ENCODE results near the gene C10orf120.

The C10orf120 gene

DNA sequence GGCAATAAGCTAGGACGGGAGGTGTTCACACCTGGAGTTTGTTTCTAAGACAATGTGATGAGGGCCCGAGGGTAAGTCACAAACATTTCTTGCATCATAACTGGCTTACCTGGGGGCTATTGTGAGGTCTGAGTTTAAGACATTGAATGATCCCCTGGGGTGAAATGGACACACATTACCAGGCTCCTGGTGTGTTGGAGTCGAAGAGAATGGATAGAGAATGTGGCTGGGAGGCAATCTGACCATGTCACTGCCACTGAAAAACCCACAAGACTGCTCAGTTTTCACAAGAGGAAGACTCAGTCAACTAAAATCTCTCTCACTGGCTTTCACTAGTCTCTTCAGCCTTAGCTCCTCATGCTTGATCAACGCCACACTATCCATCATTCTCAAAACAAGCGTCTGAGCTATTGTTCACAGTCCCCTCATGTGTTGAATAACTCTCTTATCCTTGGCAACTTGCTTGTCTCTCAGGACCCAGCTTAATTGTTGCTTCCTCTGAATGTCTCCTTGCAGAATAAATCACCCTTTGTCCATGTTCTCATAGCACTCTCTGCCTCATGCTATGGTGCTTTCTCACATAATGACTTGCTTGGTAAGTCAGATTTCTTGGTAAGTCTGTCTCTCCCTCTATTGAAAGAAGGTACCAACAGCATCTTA is at the start of gene C10orf120:
C10orf120 (minus strand) TSS at position 51 of the 660 bp plus-strand sequence. CDS start 56 bp downstream, outside the sequence.
- DNase-seq: no peak

DNA sequence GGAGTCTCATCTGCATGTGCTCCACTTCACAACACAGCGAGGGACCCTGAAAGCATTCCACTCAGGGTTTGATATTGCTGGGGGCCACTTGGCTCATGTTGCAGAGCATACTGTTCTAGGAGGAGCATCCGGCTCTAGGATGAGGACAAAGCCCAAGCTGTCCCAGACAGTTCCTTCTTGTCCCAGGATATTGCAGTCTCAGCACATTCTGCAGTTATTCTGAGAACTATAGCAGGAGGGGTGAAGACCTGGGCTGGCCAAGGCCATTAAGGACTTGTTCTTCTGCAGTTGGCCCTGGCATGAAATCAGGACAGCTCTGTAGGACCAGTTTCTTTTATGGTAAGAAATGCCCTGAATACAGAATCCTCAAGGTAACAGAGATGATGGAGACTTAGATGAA is 48.9 kb upstream of the C10orf120 start:
- DNase-seq: no peak

GRCh38 chr10:122746408-122746807 is 46.8 kb upstream of the C10orf120 start:
- DNase-seq: no peak

DNA sequence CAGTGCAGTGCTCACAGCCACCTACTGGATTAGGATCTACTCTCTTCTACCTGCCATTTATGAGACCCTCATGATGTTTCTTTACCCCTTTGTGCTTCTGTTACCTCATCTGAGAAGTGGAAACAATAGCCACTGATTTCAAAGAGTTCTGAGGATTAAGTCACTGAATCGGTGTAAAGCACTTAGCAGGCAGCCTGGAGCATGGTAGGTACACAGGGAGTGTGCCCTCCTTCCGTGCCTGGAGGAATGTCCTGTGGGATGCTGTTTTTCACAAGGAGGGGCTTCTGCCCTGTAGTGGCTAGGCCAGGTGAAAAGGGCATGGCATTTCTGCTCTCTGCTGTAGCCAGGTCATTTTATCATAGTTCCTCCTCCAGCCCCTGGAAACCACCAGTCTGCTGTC is 44.6 kb upstream of the C10orf120 start:
- no peak for DNase-seq

DNA sequence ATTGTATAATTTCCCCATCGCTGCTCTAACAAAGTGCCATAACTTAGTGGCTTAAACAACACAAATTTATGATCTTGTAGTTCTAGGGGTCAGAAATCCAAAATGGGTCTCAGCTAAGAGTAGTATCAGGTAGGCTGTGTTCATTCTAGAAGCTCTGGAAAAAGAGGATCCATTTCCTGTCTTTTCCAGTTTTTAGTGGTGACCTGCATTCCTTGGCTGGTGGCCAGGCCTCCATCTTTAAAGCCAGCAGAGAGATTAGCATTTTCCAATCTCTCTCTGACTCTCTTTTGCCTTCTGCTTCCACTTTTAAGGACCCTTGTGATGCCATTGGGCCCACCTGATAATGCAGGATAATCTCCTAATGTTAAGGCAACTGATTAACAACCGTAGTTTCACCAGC is 41.0 kb upstream of the C10orf120 start:
- DNase-seq: no peak

DNA sequence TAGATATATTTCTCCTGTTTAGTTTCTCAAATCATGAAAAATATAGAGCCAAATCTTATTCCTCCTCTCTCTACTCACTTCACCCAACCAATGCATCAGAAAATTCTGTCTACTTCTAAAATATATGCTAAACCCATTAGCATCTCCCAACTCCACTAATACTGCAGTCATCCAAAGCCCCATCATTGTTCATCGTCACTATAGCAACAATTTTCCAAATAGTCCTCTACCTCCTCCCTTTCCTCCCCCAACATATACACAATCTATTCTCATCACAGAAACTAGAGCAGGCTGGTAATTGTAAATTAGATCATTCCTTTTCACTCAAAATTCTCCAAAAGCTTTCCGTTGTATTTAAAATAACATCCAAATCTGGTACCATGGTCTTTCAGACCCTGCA is 38.4 kb upstream of the C10orf120 start:
- no peak for DNase-seq

DNA sequence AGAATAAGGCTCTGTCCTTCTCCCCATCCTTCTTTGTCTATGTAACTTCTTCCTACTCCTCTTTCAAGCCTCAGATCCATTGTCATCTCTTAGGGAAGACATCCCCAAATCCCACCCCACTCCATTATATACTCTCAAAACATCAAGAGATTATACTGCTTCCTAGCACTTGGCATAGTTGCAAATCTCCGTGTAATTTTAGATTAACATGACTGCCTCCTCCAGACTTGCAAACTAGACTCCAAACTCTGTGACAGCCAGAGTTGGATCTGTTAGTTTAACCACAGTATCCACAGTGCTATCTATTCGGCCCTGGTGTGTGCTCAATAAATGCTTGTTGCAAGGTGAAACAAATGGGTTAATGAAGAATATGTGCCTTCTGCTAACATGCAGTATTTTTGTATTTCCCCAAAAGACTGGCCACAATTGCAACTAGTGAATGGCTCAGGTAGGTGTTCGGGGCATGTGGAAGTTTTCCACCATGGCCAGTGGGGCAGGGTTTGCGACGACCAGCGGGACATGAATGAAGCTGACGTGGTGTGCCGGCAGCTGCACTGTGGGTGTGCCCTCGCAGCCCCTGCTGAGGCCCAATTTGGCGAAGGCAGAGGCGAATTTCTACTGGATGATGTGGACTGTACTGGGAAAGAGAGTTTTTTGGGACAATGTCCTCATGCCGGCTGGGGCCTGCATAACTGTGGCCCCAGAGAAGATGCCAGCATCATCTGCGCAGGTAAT is 34.5 kb upstream of the C10orf120 start:
- DNase-seq: no peak

DNA sequence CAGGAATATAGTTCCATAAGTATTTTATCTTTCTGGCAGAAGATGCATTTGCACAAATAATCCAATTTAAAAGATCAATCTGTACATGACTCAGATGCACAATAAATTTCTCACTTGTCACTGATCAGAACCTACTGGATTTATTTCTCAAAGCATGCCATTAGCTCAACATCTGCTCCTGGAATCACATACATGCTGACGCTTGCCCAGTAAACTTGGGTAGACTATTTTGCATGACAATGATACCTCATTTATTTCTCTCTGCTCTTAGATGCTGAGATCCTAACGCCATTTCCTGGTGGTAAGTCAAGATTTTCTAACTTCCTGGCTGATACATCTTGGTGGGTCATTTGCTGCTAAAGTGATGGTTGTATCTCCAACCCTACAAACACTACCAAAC is 33.8 kb upstream of the C10orf120 start:
- DNase-seq: no peak

GRCh38 chr10:122730238-122730637 is 30.6 kb upstream of the C10orf120 start:
- no peak for DNase-seq

DNA sequence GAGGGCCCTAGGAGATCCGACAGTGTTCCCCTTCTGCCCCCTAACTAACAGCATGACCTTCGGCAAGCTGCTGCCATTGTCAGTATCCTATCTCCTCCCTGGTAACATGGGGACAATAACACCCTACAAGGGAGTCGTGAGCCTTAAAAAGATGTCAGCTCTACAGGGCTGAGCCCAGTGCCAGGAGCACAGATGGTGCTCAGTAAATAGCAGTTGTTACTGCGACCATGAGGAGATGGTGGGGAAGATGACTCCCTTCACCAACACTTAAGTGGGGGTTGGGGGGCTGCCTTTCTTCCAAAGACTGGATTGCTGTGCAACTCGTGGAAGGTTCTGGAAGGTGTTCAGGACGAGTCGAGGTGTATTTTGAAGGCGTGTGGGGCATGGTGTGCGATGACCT is 29.5 kb upstream of the C10orf120 start:
- no peak for DNase-seq

DNA sequence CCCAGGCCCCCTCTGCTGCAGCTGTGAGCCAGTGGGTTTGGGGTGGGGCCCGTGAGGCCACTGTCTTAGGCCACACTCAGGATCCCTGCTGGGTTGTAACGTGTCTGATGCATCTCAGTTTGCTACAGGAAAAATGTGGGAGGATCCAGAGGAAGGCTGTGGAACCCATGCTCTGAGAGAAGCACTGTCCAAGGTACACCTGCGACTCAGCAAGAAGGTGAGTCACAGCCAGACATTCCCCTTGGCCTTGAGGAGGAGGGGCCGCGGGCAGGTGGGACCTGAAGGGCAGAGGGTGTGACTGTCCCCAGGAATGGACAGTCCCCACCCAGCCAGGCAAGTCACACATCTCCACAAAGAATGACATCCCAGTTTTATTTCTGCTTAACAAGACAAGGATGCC is 27.8 kb upstream of the C10orf120 start:
- no peak for DNase-seq

- no peak for DNase-seq
Observed at GRCh38 chr10:122725768-122726167, 26.1 kb upstream of the C10orf120 start.

GRCh38 chr10:122725006-122725405 is 25.4 kb upstream of the C10orf120 start:
- no peak for DNase-seq

DNA sequence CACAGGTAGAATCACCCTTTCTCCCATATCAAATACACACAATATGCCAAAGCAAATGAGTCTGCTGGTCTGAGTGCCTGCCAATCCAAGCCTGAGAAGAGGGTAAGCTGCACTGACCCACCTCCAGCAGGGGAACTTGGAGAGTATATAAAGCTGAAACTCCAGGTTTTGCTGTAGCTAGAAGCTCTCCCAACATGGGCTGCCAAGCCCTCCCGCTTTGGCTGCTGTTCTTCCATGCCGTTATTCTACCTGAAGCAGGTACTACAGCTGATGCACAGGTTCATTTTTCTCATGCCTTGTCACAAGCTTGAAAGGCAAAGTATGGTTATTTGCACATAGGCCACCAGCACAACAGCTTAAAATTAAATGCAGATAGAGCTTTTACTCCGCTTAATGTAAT is 21.5 kb upstream of the C10orf120 start:
- no peak for DNase-seq

DNA sequence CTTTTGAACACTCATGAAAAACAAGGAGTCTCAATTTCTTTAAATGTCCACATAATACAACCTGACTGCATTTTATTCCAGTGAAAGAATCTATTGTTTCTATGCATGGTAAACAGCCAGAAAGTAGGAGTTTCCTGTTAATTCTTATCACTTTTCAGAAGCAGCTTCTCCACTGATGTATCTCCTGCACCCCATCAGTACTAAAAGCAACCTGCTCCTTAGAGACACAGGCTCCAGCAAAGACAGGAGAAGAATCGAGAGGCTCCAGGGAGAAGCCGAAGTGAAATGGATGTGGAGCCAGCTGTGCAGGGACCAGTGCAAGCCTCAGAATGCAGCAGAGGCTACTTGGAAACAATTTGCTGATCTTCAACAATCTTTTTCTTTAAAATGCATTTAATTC is 16.4 kb upstream of the C10orf120 start:
- DNase-seq: no peak

DNA sequence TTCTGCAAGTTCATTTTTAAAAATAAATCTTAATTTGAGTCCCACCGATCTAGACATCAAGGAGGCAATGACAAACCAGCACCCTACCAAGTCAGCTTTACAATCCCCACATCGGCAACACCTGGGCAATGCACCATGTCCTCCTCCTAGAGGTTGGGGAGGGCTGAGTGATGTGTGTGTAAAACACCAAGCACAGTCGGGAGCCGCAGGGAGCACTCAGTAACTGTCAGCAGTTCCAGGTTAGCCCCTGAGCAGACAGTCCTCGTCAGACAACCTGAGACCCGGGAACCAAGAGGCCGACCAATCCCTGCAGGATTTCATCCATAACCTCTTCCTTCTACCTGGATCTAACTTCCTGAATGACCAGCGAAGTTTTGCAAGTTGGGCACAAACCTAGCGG is 15.9 kb upstream of the C10orf120 start:
- DNase-seq: no peak

GRCh38 chr10:122713091-122713885 is 13.6 kb upstream of the C10orf120 start:
- DNase-seq: no peak

- DNase-seq: no peak
Observed at GRCh38 chr10:122710576-122710975, 10.9 kb upstream of the C10orf120 start.

- DNase-seq: no peak
Observed at GRCh38 chr10:122709971-122710370, 10.3 kb upstream of the C10orf120 start.

DNA sequence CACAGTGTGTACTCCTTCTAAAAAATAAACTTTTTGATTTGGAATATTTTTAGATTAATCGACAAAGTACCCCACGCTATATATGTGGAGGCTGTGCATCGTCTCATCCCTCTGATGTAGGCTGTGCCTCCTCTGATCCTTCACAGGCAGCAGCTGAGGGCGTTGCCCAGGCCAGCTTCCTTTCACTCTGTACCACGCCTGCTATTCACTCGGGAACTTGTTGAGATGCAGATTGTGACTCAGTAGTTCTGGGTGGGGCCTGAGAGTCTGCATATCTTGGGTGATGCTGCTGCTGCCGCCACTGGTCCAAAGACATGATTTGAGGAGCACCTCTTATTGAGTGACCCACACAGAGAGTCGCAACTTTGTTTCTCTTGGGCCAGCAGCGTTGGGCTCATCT is 7.9 kb upstream of the C10orf120 start:
- DNase-seq: no peak

GRCh38 chr10:122706947-122707346 is 7.3 kb upstream of the C10orf120 start:
- no peak for DNase-seq

DNA sequence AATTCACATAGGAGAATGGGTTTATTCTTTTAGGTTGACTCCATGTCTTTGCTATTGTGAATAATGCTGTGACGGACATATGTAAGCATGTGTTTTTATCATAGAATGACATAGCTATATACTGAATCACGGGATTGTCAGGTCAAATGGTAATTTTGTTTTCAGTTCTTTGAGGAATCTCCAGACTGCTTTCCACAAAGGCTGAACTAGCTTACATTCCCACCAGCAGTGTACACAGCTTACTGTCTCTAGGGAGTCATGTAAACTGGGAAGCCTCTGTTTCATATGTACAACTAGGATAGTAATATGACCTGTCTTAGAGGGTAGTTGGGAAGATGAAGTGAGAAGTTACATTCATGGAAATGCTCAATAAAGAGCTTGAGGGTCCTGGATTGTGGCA is 6.8 kb upstream of the C10orf120 start:
- DNase-seq: no peak

GRCh38 chr10:122703483-122704448 is 4.1 kb upstream of the C10orf120 start:
- DNase-seq: peak; percentile 51
